Measurements from ENCODE around the gene TSHZ2.
"Not testable (repeated sequence)": the region's sequence is repeated elsewhere in the genome, so short reads cannot be mapped to it uniquely, and the experiment has no call there.

The TSHZ2 gene

DNA sequence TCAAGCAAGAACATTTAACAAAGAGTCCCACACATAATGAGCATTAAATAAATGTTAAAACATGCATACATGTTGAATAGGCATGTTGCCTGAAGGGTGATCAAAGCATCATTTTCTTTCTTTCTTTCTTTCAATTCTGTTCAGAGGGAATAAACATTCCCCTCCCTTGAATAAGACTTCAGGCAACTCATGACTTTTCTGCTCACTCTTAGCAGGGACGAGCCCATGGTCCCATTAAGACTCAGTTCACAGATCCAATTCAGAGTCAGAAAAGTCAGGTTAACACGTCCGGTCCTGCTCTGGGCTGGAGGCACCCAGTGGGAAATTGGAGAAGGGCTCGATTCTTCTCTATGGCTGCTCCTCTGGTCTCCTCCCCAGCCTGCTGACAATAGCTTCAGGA is 439.7 kb downstream of the TSHZ2 start:
- DNase-seq (ENCODE audit: low read depth in 2 of 2): no peak

- DNase-seq (ENCODE audit: low read depth in 2 of 2): no peak
Observed at GRCh38 chr20:53412577-53413185, 440.5 kb downstream of the TSHZ2 start.

DNA sequence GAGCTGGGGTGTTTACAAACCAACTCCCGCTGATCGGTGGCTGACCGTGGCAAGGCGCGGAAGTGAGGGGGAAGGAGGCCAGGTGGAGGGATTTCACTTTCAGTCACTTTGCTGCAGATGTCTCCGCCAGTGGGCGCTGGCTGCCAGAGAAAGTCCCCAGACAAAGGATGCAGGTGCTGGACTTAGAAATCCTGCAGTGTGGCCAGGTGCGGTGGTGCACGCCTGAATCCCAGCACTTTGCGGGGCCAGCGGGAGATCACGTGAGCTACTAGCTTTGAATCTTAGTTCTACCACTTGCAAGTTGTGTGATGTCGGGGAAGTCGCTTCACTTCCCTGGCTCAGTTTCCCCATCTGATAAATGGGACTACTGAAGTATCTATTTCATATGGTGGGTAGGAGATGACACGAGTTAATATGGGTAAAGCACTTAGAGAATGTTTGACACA is 441.1 kb downstream of the TSHZ2 start:
- peak in 1 of 2 donors; percentile 25 for DNase-seq (ENCODE audit: low read depth in 2 of 2)

GRCh38 chr20:53413845-53414244 is 441.7 kb downstream of the TSHZ2 start:
- DNase-seq (ENCODE audit: low read depth in 2 of 2): not testable (repeated sequence)

GRCh38 chr20:53419693-53420460 is 447.7 kb downstream of the TSHZ2 start:
- DNase-seq (ENCODE audit: low read depth in 2 of 2): no peak

DNA sequence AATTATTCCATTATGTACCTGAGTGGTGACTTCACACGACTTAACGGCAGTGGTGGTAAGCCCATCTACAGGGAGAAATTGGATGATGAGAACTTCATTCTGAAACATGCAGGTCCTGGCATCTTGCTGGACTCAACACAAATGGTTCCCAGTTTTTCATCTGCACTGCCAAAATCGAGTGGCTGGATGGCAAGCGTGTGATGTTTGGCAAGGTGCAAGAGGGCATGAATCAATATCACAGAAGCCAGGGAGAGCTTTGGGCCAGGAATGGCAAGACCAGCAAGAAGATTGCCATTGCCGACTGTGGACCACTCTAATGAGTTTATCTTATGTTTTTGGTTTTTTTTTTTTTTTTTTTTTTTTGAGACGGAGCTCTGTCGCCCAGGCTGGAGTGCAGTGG is 449.2 kb downstream of the TSHZ2 start:
- no peak for DNase-seq (ENCODE audit: low read depth in 2 of 2)

DNA sequence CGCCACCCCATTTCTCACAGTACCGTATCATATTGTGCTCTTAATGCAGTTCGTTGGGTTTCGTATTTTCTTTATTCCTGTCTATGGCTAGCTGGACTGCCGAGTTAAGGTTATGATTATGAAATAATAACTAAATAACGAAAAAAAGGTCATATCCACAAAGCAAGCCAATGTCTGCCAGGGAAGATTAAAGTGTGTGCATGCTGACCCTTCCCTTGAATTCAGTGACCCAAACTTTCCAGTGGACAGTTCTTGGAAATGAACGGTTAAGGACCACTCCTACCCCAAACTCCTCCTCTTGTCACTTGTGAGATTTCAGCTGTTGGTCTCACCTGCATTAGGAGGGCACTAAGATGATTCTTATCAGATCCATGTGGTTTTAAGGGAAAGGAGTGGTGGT is 449.9 kb downstream of the TSHZ2 start:
- DNase-seq (ENCODE audit: low read depth in 2 of 2): no peak

- no peak for DNase-seq (ENCODE audit: low read depth in 2 of 2)
Observed at GRCh38 chr20:53423587-53424146, 451.5 kb downstream of the TSHZ2 start.

DNA sequence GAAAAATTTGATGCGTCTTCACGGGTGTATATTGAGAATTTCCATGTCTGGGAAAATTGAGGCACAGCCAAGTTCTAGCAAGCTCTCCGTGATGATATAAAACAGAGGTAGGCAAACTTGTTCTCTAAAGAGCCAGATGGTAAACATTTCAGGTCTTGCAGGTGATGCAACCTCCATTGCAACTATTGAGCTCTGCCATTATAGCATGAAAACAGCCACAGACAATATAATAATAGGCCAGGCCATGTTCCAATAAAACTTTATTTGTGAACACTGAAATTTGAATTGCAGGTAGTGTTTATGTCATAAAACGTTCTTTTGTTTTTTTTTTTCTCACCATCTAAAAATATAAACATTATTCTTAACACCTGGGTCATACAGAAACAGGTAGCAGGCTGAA is 453.3 kb downstream of the TSHZ2 start:
- no peak for DNase-seq (ENCODE audit: low read depth in 2 of 2)

DNA sequence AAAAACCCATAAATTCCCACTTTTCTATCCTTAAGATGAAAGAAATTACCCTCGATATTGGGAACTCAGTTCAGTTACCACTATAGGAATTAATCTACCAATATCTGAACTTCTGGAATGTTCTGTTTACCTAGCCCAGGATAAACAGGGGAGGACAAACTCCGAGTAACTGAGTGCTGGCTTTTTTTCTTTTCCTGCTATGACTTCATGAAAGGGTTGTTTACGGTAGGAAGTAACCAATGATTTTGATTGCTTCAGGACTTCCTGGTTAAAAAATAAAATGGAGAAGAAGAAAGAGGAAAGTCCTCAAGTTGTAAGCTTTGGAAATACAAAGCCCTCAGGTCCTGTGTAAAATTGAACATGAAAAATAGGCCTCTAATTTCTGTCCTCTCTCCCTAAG is 453.8 kb downstream of the TSHZ2 start:
- no peak for DNase-seq (ENCODE audit: low read depth in 2 of 2)

- no peak for DNase-seq (ENCODE audit: low read depth in 2 of 2)
Observed at GRCh38 chr20:53426766-53427312, 454.7 kb downstream of the TSHZ2 start.

DNA sequence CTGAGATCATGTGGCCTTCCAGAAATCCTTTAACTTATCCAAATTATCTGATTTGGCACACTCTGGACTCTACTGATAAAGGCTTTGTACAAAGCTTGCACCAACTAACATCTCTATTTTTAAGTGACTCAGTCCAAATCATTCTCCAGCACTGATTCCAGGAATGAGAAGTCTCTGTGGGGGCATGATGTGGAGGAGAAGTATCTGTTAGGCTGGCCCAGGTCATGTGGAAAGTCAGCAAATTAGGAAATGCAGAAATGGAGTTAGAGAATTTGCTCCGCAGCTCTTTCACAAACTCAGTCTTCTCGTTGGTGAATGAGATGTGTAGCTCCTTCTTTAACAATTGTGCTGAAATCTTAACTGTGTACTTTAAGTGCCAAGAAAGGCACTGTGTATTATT is 455.8 kb downstream of the TSHZ2 start:
- no peak for DNase-seq (ENCODE audit: low read depth in 2 of 2)

DNA sequence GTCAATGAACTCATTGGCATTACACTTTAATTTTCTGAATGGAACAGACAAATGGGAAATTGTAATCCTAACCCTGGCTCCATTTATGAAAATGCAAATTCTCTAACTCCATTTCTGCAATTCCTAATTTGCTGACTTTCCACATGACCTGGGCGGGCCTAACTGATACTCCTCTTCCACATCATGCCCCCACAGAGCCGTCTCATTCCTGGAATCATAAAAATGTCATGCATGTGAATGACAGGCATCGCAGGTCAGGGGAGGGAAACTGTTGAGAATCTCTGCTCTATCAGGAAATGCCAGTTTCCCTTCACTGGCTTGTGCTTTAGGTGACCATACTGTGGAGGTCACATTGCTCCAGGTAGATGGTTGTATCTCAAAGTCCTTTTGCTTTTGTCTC is 456.4 kb downstream of the TSHZ2 start:
- no peak for DNase-seq (ENCODE audit: low read depth in 2 of 2)

DNA sequence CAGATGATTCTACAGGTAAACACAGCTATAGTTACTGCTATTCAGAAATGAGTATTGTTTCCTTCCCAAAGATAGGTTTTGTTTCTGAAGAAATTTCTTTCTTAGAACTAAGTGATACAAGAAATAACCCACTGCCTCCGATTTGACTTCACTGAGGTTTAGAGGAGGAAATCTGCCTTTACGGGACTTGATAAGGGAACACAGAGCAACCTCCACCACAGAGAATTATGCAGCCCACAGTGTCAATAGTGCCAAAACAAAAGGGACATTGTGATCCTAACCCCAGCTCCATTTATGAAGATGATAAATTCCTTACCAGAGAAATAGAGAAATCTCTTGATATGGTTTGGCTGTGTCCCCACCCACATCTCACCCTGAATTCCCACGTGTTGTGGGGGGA is 456.8 kb downstream of the TSHZ2 start:
- no peak for DNase-seq (ENCODE audit: low read depth in 2 of 2)

GRCh38 chr20:53434662-53435061 is 462.5 kb downstream of the TSHZ2 start:
- no peak for DNase-seq (ENCODE audit: low read depth in 2 of 2)

- DNase-seq (ENCODE audit: low read depth in 2 of 2): not testable (repeated sequence)
Observed at GRCh38 chr20:53436927-53437326, 464.8 kb downstream of the TSHZ2 start.

GRCh38 chr20:53438368-53438767 is 466.2 kb downstream of the TSHZ2 start:
- no peak for DNase-seq (ENCODE audit: low read depth in 2 of 2)

DNA sequence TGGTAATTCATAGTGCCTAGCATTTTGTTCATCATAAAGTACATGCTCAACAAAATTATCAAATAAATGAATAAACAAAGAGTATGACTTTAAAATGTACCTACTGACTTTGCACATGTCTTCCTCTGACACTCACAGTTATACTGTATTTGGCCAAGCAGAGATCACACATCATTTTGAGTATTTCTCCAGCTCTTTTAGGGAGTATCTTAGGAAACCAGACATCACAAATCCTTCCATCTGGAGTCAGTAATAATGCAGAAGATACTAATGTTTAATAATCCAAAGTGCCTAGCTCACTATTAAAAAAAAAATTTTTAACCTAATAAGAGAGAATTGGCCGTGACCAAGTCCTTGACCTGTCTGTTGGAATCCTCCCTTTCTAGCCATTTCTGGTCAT is 466.9 kb downstream of the TSHZ2 start:
- DNase-seq (ENCODE audit: low read depth in 2 of 2): no peak

DNA sequence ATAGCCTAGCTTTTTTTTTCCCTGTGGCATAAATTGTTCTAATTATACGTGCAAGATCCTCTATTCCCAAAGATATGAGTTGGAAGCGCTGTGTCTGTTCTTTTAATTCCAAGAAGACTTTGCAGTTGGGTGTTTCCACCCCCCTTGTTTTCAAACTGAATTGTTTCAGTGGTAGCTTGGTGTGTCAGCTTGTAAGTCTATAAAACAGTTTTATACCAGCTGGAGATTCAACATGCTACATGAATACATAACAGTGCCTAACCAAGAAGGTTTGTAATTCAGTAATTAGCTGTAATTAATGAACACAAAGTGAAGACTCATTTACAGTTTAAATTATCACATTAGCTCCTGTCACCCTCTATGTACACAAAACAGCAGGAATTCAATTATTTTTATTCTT is 467.5 kb downstream of the TSHZ2 start:
- DNase-seq (ENCODE audit: low read depth in 2 of 2): no peak

GRCh38 chr20:53444401-53445149 is 472.4 kb downstream of the TSHZ2 start:
- no peak for DNase-seq (ENCODE audit: low read depth in 2 of 2)

DNA sequence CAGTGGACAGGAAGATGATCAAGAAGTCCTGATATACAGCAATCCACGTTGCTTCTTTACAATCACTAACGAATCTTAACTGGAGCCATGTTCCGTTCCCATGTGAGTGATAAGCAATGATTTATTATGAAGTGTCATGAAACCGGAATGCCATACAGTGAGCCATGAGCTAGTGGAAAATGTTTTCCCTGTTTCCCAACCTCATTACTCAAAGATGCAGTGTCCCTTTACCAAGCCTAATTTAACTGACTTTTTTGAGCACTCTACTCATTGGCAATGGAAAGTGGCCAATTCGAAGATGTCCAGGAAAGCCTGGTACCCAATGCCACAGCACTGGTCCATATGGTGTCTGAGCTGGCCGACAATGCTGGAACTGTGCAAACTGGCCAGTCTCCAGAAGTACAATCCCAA is 473.2 kb downstream of the TSHZ2 start:
- DNase-seq (ENCODE audit: low read depth in 2 of 2): no peak

GRCh38 chr20:53445932-53446331 is 473.8 kb downstream of the TSHZ2 start:
- no peak for DNase-seq (ENCODE audit: low read depth in 2 of 2)
